HG02642 (cell line): ENCODE data around the gene CECR2.

Experiments used
- ATAC-seq: cut with Tn5 transposase; IDR thresholded peaks from one replicate; pipeline ENCODE4 v1.9.1; 2021; ENCODE audit warnings: mild to moderate bottlenecking; ENCODE audit not compliant: unreplicated experiment, poor library complexity

CECR2 gene

GRCh38 chr22:17369439-17370025 lies at the start of gene CECR2:
CECR2 (plus strand) TSS chr22:17369460; CDS start chr22:17369784, 324 bp downstream.
- no peak for ATAC-seq

DNA sequence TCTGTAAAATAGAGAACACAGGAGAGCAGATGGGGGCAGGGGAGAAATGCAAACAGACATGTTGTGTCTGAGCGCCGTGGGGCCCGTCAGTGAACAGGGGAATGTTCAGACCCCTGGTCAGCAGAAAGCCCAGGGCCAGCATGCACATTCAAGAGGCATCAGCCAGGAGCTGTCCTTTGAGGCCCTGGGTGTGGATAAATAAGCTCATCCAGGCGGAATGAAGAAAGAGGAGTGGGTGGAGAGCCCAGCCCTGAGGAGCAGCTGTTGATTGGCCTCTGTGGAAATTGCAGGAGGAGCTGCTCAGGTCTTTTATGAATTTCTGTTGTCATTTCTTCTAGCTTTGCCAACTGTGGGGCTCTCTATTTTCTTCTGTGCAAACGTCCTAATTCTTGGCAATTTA lies 49.7 kb upstream of the CECR2 start:
- no peak for ATAC-seq

DNA sequence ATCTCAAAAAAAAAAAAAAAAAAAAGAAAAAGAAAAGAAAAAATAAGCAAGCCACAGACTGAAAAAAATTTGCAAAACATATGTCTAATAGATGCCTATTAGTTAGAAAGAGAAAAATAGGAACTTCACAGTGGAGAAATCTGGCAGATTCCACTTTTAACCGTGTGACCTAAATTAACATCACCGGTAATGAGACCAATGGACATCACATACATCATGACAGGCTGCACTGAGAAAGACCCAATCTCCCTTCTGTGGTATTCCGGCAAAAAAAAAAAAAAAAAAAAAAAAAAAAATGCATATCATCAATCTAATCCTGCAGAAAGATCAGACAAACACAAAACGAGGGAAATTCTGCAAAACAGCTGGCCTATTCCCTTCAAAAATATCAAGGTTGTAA lies 46.7 kb upstream of the CECR2 start:
- no peak for ATAC-seq

- no peak for ATAC-seq
Measured at GRCh38 chr22:17331690-17332089, 37.6 kb upstream of the CECR2 start.

DNA sequence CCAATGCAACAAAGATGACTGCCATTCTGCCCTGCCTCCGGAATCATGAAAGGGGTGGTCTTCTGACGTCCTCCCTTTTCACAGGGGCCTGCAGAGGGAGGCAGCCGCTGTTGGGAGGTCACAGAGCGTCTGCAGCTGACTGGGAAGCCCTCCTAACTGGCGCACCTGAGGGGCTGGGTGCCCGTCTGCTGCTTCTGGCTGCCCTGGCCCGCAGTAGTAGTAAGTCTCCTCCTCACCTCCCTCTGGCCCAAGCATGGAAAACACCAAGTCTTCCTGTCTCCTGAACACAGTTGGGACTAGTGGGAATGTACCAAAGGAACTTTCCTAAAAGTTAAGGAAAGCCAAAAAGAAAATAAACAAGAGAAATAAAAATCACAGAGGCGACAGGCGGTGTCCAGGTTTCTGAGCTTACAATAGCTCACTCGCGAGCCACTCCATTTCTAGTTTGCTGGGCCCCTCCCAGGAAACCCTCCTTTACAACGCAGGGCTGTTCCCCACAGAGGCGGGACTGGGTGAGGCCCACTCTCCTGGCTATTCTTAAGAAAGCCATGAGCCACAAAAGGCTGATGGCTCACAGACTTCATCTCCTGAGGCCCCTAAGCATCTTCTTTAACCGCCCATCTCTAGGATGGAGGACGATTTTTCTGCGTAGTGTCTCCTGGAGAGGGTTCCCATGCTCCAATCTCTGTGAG lies 37.0 kb upstream of the CECR2 start:
- no peak for ATAC-seq

- no peak for ATAC-seq
Measured at GRCh38 chr22:17334059-17334458, 35.2 kb upstream of the CECR2 start.

DNA sequence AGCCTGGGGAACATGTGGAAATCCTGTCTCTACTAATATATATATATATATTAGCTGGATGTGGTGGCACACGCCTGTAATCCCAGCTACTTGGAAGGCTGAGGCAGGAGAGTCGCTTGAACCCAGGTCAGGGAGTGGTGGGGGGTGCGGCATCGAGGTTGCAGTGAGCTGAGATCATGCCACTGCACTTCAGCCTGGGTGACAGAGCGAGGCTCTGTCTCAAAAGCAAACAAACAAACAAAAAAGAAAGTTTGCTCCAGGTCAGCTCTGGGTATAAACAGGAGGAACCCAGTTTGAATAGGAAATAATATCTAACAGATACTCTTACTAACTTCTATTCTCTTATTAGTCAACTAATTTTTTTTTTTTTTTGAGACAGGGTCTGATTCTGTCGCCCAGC lies 34.3 kb upstream of the CECR2 start:
- no peak for ATAC-seq

DNA sequence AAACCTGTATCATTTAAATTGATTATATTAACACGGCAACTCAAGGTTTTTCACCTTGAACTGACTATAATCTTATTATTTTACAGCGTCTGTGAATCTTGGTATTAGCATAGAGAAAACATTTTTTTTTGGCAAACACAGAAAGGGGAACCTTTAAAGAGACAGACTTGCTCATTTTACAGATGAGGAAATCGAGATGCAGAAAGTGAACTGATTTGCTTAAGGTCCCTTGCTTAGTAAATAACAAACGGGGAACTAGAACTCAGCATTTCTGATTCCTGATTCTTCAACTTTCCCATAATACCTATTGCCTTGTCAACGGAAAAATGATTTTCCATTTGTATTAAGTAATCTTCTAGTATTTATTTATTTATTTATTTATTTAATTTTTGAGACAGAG lies 33.2 kb upstream of the CECR2 start:
- no peak for ATAC-seq

- ATAC-seq: no peak
Measured at GRCh38 chr22:17337639-17338038, 31.6 kb upstream of the CECR2 start.

DNA sequence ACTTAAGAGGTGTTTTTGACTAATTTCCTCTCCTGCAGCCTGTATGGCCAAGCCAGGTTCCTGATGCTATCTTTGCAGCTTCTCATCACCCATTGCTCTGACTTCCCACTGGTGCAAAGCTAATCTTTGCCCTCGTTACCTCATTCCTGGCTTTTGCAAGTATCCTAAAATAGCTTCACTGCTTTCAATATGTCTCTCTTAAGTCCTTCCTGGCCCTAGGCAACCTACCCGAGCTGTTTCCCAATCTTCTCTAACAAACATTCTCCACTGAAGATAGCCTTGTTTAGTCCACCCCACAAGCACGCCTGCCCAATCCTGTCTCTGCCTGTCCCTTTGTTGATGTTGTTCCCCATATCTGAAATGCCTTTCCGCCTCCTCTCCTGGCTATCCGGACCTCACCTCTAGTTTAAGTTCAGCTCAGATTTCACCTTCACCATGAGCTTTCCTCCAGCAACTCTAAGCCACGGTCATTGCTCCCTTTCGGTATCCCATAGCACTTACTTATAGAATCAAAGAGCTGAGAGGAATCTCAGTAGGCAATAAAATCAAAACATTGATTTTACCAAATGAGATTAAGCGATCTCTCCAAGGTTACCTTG lies 30.1 kb upstream of the CECR2 start:
- no peak for ATAC-seq

GRCh38 chr22:17342361-17342760 lies 26.9 kb upstream of the CECR2 start:
- ATAC-seq: no peak

DNA sequence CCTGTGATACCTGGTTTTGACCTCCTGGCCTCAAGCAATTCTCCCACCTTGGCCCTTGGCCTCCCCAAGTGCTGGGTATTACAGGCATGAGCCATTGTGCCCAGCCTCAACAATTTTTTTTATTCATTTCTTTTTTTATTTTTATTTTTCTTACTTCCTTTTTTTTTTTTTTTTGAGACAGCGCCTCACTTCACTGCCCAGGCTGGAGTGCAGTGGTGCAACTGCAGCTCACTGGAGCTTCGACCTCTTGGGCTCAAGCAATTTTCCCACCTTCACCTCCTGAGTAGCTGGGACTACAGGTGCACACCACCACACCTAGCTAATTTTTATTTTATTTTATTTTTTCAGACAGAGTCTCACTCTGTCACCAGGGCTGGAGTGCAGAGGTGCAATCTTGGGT lies 25.5 kb upstream of the CECR2 start:
- no peak for ATAC-seq

GRCh38 chr22:17346578-17346977 lies 22.7 kb upstream of the CECR2 start:
- no peak for ATAC-seq

GRCh38 chr22:17347724-17348123 lies 21.5 kb upstream of the CECR2 start:
- ATAC-seq: no peak

DNA sequence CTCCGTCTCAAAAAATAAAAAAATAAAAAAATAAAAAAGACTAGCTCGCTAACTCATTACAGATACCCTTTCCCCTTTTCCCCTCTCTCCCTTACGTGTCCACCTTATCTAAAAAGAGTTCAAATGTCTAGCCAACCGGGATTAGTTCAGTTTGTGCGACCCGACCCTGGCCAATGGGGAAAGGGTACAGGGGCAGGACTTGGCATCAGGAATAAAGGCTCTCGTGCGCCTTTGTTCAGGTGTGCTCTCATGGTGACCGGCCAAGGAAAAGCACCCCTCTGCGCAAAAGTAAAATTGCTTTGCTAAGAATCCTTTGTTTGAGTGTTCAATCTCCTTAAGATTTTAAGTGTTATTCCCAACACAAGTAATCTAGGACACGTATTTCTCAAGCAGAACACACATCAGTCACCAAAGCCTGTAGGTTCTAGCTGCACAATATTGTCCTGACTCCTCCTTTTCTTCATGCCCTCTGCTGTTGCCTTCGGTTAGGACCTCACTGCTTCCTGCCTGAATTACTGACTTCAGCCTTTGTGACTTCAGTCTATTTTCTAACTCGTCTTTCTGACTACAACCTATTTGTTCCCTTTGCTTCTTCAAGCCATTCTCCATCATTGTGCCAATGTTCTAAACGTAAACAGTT lies 20.7 kb upstream of the CECR2 start:
- no peak for ATAC-seq

- no peak for ATAC-seq
Measured at GRCh38 chr22:17349172-17349571, 20.1 kb upstream of the CECR2 start.

- no peak for ATAC-seq
Measured at GRCh38 chr22:17350292-17350691, 19.0 kb upstream of the CECR2 start.

DNA sequence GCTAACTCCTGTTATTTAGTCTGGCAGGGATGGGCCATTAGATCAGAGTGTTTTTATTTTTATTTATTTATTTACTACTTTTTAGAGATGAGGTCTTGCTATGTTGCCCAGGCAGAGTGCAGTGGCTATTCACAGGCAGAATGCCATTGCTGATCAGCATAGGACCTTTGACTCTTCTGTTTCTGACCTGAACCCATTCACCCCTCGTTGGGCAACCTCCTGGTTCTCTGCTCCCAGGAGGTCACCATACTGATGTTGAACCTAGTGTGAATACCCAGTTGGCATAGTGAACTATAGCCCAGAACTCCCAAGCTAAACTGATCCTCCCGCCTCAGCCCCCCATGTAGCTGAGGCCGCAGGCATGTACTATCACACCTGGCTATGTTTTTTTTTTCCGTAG lies 16.5 kb upstream of the CECR2 start:
- no peak for ATAC-seq

- ATAC-seq: no peak
Measured at GRCh38 chr22:17357688-17358087, 11.6 kb upstream of the CECR2 start.

DNA sequence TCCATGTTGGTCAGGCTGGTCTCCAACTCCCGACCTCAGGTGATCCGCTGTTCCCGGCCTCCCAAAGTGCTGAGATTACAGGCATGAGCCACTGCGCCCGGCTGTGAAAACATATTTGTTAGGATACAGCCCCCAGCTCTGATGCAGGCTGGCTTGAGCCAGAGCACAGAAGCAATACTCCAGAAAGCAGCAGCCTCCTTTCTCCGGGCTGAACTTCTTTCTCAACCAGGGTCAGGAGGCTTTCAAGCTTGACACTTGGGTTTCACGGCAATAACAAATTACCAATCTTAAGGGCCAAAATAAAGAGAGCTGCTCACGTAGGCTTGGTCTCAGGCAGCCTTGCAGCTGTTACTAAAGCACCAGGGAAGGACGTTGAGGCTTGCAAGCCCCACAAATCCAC lies 10.8 kb upstream of the CECR2 start:
- no peak for ATAC-seq

- ATAC-seq: no peak
Measured at GRCh38 chr22:17359501-17359900, 9.8 kb upstream of the CECR2 start.
